MM.1S (cell line): Measurements from ENCODE around the gene SLC25A28.

ENCODE experiments used
- EZH2 ChIP-seq: fragments of 300-600 bp; sonication (generic); optimal IDR thresholded peaks from 2 replicates; pipeline ENCODE3; 2017; ENCODE audit warnings: low read depth, mild to moderate bottlenecking, antibody characterized with exemption, low read length, mixed read lengths
- EZH2phosphoT487 ChIP-seq: fragments of 300-600 bp; sonication (generic); IDR thresholded peaks from 2 replicates; pipeline ENCODE4 v1.6.1; 2018; ENCODE audit warnings: antibody characterized with exemption, low read length
- TF ChIP-seq, protein P1 (sequence below): fragments of 300-600 bp; sonication (generic); IDR thresholded peaks from 2 replicates; pipeline ENCODE4 v1.5.1; 2016; ENCODE audit warnings: antibody characterized with exemption, low read length, mixed read lengths

- TF ChIP-seq, protein P1, sequence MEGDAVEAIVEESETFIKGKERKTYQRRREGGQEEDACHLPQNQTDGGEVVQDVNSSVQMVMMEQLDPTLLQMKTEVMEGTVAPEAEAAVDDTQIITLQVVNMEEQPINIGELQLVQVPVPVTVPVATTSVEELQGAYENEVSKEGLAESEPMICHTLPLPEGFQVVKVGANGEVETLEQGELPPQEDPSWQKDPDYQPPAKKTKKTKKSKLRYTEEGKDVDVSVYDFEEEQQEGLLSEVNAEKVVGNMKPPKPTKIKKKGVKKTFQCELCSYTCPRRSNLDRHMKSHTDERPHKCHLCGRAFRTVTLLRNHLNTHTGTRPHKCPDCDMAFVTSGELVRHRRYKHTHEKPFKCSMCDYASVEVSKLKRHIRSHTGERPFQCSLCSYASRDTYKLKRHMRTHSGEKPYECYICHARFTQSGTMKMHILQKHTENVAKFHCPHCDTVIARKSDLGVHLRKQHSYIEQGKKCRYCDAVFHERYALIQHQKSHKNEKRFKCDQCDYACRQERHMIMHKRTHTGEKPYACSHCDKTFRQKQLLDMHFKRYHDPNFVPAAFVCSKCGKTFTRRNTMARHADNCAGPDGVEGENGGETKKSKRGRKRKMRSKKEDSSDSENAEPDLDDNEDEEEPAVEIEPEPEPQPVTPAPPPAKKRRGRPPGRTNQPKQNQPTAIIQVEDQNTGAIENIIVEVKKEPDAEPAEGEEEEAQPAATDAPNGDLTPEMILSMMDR, result no peak
- no peak for TF ChIP-seq EZH2
- TF ChIP-seq EZH2phosphoT487, result no peak
These were observed 38.4 kb upstream of the SLC25A28 start for GRCh38 chr10:99658622-99659030.
